ENCODE measurements around the gene ABCG2. TPM values are rescaled to one million over a fixed set of nuclear protein-coding genes. Genes with fewer than 3 reads are reported as not detected.

The ABCG2 gene
- total and polyA plus RNA-seq, 2 of the 4 experiments (the other 2 are of a cell fraction), result 0.50 to 1.1 TPM

DNA sequence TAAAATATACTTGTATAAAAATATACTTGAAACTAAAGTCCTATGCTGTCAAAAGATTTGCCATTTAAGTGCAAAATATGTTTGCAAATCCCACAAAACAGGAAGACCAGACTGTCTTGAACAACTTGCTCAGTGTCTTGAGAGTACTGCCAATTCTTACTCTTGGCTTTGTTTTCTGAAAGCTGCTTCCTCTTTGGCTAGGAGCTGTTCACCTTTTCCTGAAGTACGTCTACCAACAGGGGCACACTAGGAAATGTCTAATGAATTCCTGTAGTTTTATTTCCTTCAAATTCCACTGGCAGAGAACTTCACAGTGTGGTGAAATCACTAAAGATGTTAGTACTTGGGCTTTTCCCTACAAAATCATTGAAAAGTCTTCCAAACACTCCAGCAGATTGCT is 46.4 kb upstream of the ABCG2 start:
- DNase-seq, result no peak
- Histone ChIP-seq H4K8ac (ENCODE audit: low read depth in 2 of 2, low read length in 2 of 2) (no peak overlapping the region), H3K36me3 (ENCODE audit: control insufficient read depth, insufficient read depth, low read length) (no peaks in the 10 kb centered on the region), H3K18ac (ENCODE audit: low read depth, low read length) (no peak overlapping the region), H2AK5ac (ENCODE audit: low read depth, low read length) (no peak overlapping the region), H4K91ac (ENCODE audit: insufficient read depth, low read depth, low read length) (no peak overlapping the region), H2BK20ac (ENCODE audit: low read depth, low read length) (no peak overlapping the region), H3K4me2 (ENCODE audit: low read depth, low read length) (no peak overlapping the region), H3K56ac (ENCODE audit: extremely low read depth, insufficient read depth, low read length) (no peak overlapping the region), H3K9me3 (ENCODE audit: control insufficient read depth, insufficient read depth, low read length) (no peaks in the 10 kb centered on the region), H2AFZ (replicated peaks; ENCODE audit: low read length, poor library complexity) (no peak overlapping the region), H4K5ac (ENCODE audit: low read depth, low read length) (no peak overlapping the region), H3K9me1 (ENCODE audit: insufficient read depth, low read length) (no peaks in the 10 kb centered on the region), H4K20me1 (ENCODE audit: insufficient read depth, low read length) (no peaks in the 10 kb centered on the region), H3K27ac (ENCODE audit: insufficient read depth, low read length) (no peak overlapping the region), H3K4ac (ENCODE audit: low read depth, low read length) (no peak overlapping the region), H3K4me3 (ENCODE audit: insufficient read depth, low read depth, low read length) (no peak overlapping the region), H3K23ac (ENCODE audit: low read depth, low read length) (no peak overlapping the region), H3K79me1 (ENCODE audit: low read depth in 1 of 2, low read length in 2 of 2) (no peaks in the 10 kb centered on the region), H2AK9ac (replicated peaks; ENCODE audit: low read depth, low read length, poor library complexity) (no peak overlapping the region), H3K14ac (replicated peaks; ENCODE audit: low read depth, low read length) (no peak overlapping the region), H3K4me1 (ENCODE audit: control insufficient read depth, insufficient read depth, low read length) (no peaks in the 10 kb centered on the region), H2BK15ac (ENCODE audit: low read depth, low read length) (no peak overlapping the region), H3K27me3 (ENCODE audit: control insufficient read depth, insufficient read depth, low read length) (no peaks in the 10 kb centered on the region), H2BK120ac (ENCODE audit: low read depth, low read length) (no peak overlapping the region), H3K9ac (ENCODE audit: low read depth, low read length) (no peak overlapping the region), H2BK5ac (ENCODE audit: low read depth, low read length, poor library complexity, severe bottlenecking) (no peak overlapping the region)
- dilution Hi-C loops (cut with HindIII; ENCODE audit: low sequenced_read_pairs, unreplicated experiment), result no loop called here
- POLR2A ChIA-PET (ENCODE audit: unreplicated experiment), result no interaction called here
- WGBS, 2 experiments (ENCODE audit: extremely low coverage in 2 of 2, insufficient read length in 1 of 2), result no CpG with 5 or more reads among the region's 1 CpG
- in situ Hi-C loops (cut with MboI; ENCODE audit: low sequenced_read_pairs), result no loop called here
- no peak for TF ChIP-seq RFX5 (IDR thresholded peaks at IDR 0.05; ENCODE audit: low read depth, low read length)
- no peak for TF ChIP-seq RCOR1 (IDR thresholded peaks at IDR 0.05; ENCODE audit: insufficient replicate concordance, low read length)
- no peak for TF ChIP-seq MAFK (IDR thresholded peaks at IDR 0.05; ENCODE audit: low read depth, low read length)
- TF ChIP-seq MXI1 (IDR thresholded peaks at IDR 0.05; ENCODE audit: borderline replicate concordance, low read depth, low read length), result no peak
- TF ChIP-seq, protein P1, sequence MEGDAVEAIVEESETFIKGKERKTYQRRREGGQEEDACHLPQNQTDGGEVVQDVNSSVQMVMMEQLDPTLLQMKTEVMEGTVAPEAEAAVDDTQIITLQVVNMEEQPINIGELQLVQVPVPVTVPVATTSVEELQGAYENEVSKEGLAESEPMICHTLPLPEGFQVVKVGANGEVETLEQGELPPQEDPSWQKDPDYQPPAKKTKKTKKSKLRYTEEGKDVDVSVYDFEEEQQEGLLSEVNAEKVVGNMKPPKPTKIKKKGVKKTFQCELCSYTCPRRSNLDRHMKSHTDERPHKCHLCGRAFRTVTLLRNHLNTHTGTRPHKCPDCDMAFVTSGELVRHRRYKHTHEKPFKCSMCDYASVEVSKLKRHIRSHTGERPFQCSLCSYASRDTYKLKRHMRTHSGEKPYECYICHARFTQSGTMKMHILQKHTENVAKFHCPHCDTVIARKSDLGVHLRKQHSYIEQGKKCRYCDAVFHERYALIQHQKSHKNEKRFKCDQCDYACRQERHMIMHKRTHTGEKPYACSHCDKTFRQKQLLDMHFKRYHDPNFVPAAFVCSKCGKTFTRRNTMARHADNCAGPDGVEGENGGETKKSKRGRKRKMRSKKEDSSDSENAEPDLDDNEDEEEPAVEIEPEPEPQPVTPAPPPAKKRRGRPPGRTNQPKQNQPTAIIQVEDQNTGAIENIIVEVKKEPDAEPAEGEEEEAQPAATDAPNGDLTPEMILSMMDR (conservative IDR thresholded peaks at IDR 0.05; ENCODE audit: low read depth, low read length), result no peak
- TF ChIP-seq RAD21 (IDR thresholded peaks at IDR 0.05; ENCODE audit: low read length), result no peak
- TF ChIP-seq, protein P2, sequence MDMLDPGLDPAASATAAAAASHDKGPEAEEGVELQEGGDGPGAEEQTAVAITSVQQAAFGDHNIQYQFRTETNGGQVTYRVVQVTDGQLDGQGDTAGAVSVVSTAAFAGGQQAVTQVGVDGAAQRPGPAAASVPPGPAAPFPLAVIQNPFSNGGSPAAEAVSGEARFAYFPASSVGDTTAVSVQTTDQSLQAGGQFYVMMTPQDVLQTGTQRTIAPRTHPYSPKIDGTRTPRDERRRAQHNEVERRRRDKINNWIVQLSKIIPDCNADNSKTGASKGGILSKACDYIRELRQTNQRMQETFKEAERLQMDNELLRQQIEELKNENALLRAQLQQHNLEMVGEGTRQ (IDR thresholded peaks at IDR 0.05; ENCODE audit: low read depth, low read length), result no peak
- no peak for TF ChIP-seq NFE2L2 (IDR thresholded peaks at IDR 0.05; ENCODE audit: low read depth, low read length)
- TF ChIP-seq BHLHE40 (IDR thresholded peaks at IDR 0.05; ENCODE audit: low read depth, low read length), result no peak
- no peak for TF ChIP-seq FOS (IDR thresholded peaks at IDR 0.05; ENCODE audit: low read depth, low read length)
- TF ChIP-seq CEBPB (IDR thresholded peaks at IDR 0.05; ENCODE audit: low read depth, low read length), result no peak
- no peak for TF ChIP-seq POLR2A (IDR thresholded peaks at IDR 0.05; ENCODE audit: low read depth, low read length)
- intact Hi-C loops (cut with micrococcal nuclease), result no loop called here
- no peak for ATAC-seq (ENCODE audit: low read depth)
- CTCF ChIA-PET, result interaction anchor here (1.0 kb wide), 1 partner anchor 150 kb away, joined by 4 read pairs; no protein-coding TSS in a partner anchor
- BruUV-seq (replicated peaks), result no TSS peak

Data from IMR-90 (cell line).